Myocyte (in vitro differentiated cells): ENCODE data around the gene SDC3. TPM values are rescaled to one million over a fixed set of nuclear protein-coding genes. Genes with fewer than 3 reads are reported as not detected.

Experiments
- DNase-seq: peaks from one replicate; pipeline ENCODE4 v3.0.0-alpha.2; 2012; ENCODE audit warnings: low read depth
- total RNA-seq: library from RNA; depleted of rRNA; stranded (reverse); fragments of >200 nt; gene quantifications from 2 replicates; pipeline ENCODE4 v1.2.3, GENCODE V29; 2014

SDC3 gene
- total RNA-seq, 1 donor from 2014 or later, result 17.6 TPM

- DNase-seq, result no peak
These were observed 52.8 kb downstream of the SDC3 start for GRCh38 chr1:30855686-30856259.

GRCh38 chr1:30853350-30853749 is 55.2 kb downstream of the SDC3 start:
- DNase-seq, result no peak

- DNase-seq, result no peak
These were observed 56.5 kb downstream of the SDC3 start for GRCh38 chr1:30852026-30852425.

GRCh38 chr1:30851286-30851685 is 57.3 kb downstream of the SDC3 start:
- no peak for DNase-seq

GRCh38 chr1:30850607-30851006 is 58.0 kb downstream of the SDC3 start:
- no peak for DNase-seq

DNA sequence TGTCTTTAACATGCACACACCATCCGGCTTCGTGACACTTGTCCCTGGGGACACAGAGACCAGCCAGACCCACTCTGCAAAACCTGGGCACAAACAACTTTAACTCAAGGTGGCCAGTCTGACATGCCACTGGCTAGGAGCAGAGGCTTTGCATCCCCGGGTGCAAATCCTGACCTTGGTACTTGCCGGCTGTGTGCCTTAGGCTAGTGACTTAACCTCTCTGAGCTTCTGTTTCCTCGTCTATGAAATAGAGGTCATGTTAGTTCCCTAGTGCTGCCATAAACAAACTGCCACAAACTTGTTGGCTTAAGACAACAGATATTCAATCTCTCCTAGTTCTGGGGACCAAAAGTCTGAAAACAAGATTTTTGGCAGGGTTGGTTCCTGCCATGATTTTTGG is 60.4 kb downstream of the SDC3 start:
- DNase-seq, result no peak

DNA sequence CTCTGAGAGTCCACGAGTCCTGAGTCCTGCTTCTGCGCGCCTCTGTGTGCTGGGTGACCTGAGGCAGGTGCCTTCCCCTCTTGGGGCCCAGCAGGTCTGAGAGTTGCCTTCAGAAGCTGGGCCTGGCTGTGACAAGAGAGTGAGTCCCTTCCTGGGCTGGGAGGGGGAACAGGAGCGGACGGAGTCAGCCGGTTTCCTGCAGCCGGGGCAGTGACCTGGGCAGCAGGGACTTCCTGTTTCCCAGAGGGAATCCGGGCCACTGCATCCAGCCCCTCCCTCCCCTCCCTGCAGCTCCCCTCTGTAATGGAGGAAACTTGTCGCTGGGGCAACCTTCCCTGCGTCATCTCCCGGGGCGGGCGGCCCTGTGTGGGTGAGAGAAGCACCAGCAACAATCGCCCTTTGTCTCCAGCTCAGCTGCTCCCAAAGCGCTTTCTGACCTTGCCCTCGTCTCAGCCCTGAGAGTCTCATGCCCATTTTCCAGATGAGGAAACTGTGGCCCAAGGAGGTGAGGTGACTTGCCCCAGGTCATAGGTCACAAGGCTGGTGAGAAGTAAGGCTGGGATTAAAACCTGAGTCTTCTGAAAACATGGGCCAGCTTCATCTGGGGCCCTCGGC is 61.1 kb downstream of the SDC3 start:
- DNase-seq, result no peak

- DNase-seq, result no peak
These were observed 62.0 kb downstream of the SDC3 start for GRCh38 chr1:30846587-30846986.

DNA sequence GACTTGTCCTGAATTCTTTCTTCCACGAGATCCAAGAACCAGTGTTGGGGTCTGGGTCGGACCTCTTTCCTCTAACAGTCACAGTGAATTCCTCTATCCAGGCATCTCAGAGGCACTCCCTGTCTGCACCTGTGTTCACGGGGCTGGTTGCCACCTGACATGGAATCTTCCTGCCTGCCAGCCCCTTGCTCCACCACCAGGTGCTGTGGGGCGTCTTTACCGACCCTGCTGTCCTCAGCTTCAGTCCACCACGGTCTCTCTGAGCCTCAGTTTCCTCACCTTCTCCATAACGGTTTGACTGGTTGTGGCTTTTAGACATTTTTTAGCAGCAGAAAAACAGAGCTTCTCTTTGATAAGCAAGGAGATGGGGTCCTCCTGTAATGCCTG is 62.7 kb downstream of the SDC3 start:
- no peak for DNase-seq

GRCh38 chr1:30845237-30845903 is 63.2 kb downstream of the SDC3 start:
- DNase-seq, result no peak

DNA sequence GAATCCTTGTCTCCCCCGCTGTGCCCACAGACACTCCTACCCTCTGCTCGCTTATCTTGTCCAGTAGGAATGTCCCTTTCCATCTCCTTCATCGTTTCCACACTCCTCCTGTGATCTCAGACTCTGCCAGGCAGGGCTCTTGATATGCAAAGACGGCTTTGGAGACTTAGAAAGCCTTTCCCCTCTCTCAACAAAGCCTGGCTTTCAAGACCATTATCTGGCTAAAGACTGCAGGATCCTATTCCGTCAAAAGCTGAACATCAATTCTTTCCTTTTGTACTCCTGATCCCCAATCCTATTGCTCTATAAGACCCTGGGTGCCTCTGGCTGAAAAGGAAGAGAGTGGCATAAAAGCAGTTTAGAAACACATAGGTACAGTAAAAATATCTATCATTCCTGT is 63.9 kb downstream of the SDC3 start:
- DNase-seq, result no peak

DNA sequence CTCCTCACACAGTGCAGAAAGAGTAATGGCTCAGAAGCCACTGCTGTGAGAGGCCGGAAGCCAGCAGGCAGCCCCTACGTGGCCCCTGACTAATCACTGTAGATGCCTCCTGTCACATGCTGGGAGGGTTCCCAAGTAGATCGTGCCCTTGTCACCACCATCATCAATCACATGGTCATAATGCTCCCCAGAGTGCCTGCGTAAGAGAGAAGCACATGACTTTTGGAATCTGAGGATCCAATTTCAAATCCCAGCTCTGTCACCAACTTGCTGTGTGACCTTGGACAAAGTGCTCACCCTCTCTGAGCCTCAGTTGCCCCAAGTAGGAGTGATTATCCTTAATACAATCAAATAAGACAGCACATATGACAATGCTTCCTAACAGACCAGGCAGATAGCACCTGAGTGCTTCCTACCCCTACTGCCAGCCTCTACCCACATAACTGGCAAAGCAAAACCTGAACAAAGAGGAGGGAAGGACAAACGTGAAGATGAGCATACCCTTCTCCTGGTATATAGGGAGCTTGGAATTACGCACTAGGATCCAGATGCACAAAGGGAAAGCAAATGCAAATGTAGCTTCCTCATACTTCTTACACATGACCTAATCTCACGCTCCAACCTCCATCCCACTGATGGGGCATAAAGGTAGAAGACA is 65.7 kb downstream of the SDC3 start:
- DNase-seq, result no peak

DNA sequence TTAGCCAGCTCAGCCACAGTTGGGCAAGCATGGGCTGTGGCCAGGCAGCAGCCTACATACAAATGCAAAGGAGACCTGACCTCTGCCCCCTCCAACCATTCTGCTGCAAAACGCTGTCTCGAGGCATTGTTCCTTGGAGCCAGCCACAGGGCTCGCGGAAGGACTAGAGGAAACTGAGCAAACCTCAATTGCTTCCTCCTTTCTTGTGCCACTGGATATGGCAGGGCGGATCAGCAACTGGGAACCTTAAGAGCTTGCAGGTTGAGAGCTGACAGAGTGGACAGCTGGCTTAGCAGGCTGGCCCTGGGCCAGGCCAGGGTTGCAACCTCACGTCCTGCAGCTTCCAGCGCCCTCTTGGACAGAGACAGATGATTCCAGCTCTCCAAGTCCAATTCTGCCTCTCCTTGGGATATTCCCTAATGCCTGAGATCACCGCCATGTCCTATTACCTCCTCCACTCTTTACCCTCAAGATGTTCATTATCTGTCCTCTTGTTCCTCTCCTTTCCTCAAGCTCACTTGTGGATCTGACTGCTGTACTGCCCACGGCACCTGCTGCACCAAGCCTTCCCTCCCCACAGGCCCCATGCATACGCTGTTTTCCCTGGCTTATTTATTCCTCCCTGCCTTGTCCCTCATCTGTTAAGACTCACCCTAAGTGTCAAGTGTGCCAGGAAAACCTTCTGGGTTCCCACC is 67.5 kb downstream of the SDC3 start:
- peak; percentile 85 for DNase-seq

DNA sequence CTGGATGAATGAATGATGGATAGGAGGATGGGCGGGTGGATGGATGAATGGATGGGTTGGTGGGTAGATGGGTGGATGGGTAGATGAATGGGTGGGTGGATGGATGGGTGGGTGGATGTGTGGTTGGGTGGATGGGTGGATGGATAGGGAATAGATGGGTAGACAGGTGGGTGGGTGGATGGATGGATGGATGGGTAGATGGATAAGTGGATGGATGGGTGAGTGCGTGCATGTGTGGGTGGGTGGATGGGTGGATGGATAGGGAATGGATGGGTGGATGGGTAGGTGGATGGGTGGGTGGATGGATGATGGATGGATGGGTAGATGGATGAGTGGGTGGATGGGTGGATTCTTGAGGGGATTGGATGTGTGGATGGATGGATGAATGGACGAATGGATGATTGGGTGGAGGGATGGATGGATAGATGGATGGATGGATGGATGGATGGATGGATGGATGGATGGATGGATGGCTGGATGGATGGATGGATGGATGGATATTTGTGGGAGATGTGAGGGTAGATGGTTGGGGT is 68.7 kb downstream of the SDC3 start:
- no peak for DNase-seq

DNA sequence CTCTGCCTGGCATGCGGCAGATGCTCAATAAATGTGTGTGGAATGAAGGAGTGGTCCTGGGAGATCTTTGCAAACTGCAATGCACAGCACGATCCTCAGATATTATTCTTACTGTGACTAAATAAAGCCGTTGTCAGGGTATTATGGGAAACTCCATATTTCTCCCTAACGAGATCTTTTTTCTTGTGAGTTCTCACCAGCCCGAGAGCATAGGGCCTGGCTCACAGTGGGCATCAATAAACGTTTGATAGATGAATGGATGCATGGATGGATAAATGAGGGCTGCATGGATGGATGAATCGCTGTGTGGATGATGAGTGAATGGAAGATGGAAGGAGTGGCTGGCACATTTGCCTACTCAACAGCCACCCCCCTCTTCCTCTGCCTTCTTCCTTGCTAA is 69.6 kb downstream of the SDC3 start:
- DNase-seq, result no peak

DNA sequence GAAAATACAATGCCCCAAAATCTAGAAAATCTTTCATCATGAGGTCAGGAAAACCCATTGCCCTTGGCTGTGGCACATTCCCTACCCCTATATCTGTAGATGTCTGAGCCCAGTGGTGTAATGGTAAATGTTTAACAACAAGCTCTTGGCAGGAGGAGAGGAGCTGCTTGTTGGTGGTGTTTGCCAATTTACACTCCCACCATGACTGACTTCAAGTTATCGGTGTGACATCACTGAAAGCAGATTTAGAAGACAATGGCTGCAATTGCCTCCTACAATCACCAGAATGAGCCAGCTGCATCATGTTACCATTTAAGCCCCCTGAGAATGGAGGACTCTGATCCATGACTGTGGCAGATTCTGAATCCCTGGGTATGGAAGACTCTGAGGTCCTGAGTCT is 70.9 kb downstream of the SDC3 start:
- DNase-seq, result no peak

GRCh38 chr1:30834253-30834652 is 74.3 kb downstream of the SDC3 start:
- no peak for DNase-seq

DNA sequence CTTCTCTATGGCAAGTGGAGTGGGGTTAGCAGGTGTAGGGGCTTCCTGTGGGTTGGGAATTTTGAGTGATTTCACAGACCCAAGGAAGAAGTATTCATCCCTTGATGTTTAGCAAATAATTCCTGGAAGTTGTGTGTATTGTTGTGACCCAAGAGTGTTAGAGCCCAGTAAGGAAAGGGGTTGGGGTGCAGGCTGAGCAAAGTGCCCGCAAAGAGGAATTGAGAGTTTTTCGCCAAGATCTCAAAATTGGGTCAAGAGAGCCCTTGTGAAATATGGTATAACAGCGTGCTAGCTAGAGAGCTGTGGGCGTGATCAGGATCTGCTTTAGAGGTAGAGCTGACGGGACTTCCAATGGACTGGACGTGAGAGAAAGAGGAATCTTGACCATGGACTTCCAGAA is 78.0 kb downstream of the SDC3 start:
- no peak for DNase-seq

GRCh38 chr1:30829889-30830288 is 78.7 kb downstream of the SDC3 start:
- DNase-seq, result no peak

GRCh38 chr1:30824736-30825429 is 83.7 kb downstream of the SDC3 start:
- no peak for DNase-seq
